NB4 (cell line): ENCODE measurements around the gene ZDHHC18.

Source experiments
- CTCF ChIP-seq: IDR thresholded peaks from one replicate; pipeline ENCODE4 v1.5.1; 2012; ENCODE audit warnings: low read depth, low read length
- MYC ChIP-seq: IDR thresholded peaks from 2 replicates; pipeline ENCODE4 v1.6.1; 2011; ENCODE audit warnings: low read depth, low read length
- POLR2A ChIP-seq: IDR thresholded peaks from 2 replicates; pipeline ENCODE4 v1.6.1; 2011; ENCODE audit warnings: mild to moderate bottlenecking; ENCODE audit not compliant: insufficient read length; ENCODE audit errors: extremely low read depth

- TF ChIP-seq CTCF (no peak), POLR2A (no peak), MYC (0 out of 2 replicates have a peak, but pooled peaks have one; percentile 2)
Observed at GRCh38 chr1:26788515-26788785, 38.0 kb upstream of the ZDHHC18 start.
